K562 (cell line): ENCODE data around the gene MAN1A1. TPM values are rescaled to one million over a fixed set of nuclear protein-coding genes. Genes with fewer than 3 reads are reported as not detected.
A peak's percentile ranks its signal among the peaks of the same experiment; 100 is the strongest.

Source experiments
- ATF1 ChIP-seq, 2 experiments: fragments of 450-650 bp in 1 of 2; IDR thresholded peaks; 2 replicates each; pipeline ENCODE4 v1.6.1; 2016; ENCODE audit warnings: missing compliant biosample characterization in 1 of 2, missing genetic modification characterization in 1 of 2
- CBFA2T3 ChIP-seq: fragments of 450-650 bp; IDR thresholded peaks from 2 replicates; pipeline ENCODE4 v1.6.1; 2017
- ETV5 ChIP-seq: sonication (generic); formaldehyde crosslinking; IDR thresholded peaks from 2 replicates; pipeline ENCODE4 v1.4.0; 2020; ENCODE audit warnings: low read depth, mild to moderate bottlenecking, missing genetic modification reagents
- HNRNPLL ChIP-seq: fragments of 200-400 bp; formaldehyde crosslinking; IDR thresholded peaks from 2 replicates; pipeline ENCODE4 v1.6.1; 2017; ENCODE audit warnings: low read length, low read depth, mild to moderate bottlenecking; ENCODE audit not compliant: poor library complexity, severe bottlenecking
- LARP7 ChIP-seq: fragments of 450-650 bp; IDR thresholded peaks from 2 replicates; pipeline ENCODE4 v1.6.1; 2016
- POLR3G ChIP-seq: IDR thresholded peaks from 2 replicates; pipeline ENCODE4 v1.6.1; 2011; ENCODE audit not compliant: insufficient read length, insufficient replicate concordance; ENCODE audit errors: extremely low read depth
- PTTG1 ChIP-seq: fragments of 450-650 bp; IDR thresholded peaks from 2 replicates; pipeline ENCODE4 v1.6.1; 2016; ENCODE audit warnings: low read depth, mild to moderate bottlenecking, missing genetic modification characterization, missing compliant biosample characterization
- RUNX1 ChIP-seq: sonication (generic); IDR thresholded peaks from 2 replicates; pipeline ENCODE4 v1.6.1; 2016; ENCODE audit warnings: antibody characterized with exemption, low read depth
- SLC30A9 ChIP-seq: fragments of 250-450 bp; sonication (Bioruptor Pico); IDR thresholded peaks from 2 replicates; pipeline ENCODE4 v1.8.0; 2022; ENCODE audit warnings: mild to moderate bottlenecking, moderate library complexity
- TARDBP ChIP-seq: fragments of 450-650 bp; IDR thresholded peaks from 2 replicates; pipeline ENCODE4 v1.6.1; 2016
- ZNF644 ChIP-seq: fragments of 200-800 bp; sonication (Bioruptor generic); IDR thresholded peaks from 2 replicates; pipeline ENCODE4 v1.6.1; 2016; ENCODE audit warnings: low read depth, missing genetic modification characterization, missing compliant biosample characterization
- polyA plus RNA-seq, 8 experiments: library from polyadenylated mRNA; depleted of rRNA in 4 of 8; stranded (reverse) in 5 of 8; unstranded in 3 of 8; fragments of >200 nt; fragmentation: Nextera tagmentation in 2 of 8; fragmentation: Illumina TruSeq in 1 of 8; extraction: Ambion mirVana in 2 of 8; extraction: Trizol in 1 of 8; gene quantifications; 2 replicates each; pipeline versions ENCODE4 v1.2.1 to v1.2.3, GENCODE V29; 2011 to 2014; ENCODE audit warnings: inconsistent platforms in 1 of 8, missing spikeins in 1 of 8
- total RNA-seq, 7 experiments: library from RNA; depleted of rRNA in 6 of 7; stranded (reverse); fragments of >200 nt in 6 of 7; fragmentation: Illumina TruSeq in 2 of 7; extraction: Trizol in 2 of 7; gene quantifications; 2 replicates each; pipeline versions ENCODE4 v1.2.1 to v1.2.3, GENCODE V29; 2011 to 2021; ENCODE audit warnings: low replicate concordance in 1 of 7
- TF ChIP-seq, protein P1 (sequence below): fragments of 150-350 bp; conservative IDR thresholded peaks from 2 replicates; pipeline ENCODE4 v1.6.1; 2014; ENCODE audit warnings: low read length
- TF ChIP-seq, protein P2 (sequence below): fragments of 450-650 bp; IDR thresholded peaks from 2 replicates; pipeline ENCODE4 v1.6.1; 2014; ENCODE audit warnings: low read depth, mild to moderate bottlenecking, moderate library complexity, borderline replicate concordance
- TF ChIP-seq, protein P3 (sequence below): fragments of 250-450 bp; sonication (Bioruptor Pico); IDR thresholded peaks from 2 replicates; pipeline ENCODE4 v1.5.0; 2021; ENCODE audit warnings: mild to moderate bottlenecking, borderline replicate concordance
- TF ChIP-seq, protein P4 (sequence below): fragments of 450-650 bp; IDR thresholded peaks from 2 replicates; pipeline ENCODE4 v1.6.1; 2016; ENCODE audit warnings: borderline replicate concordance
- TF ChIP-seq, protein P5 (sequence below): sonication (generic); formaldehyde crosslinking; IDR thresholded peaks from 2 replicates; pipeline ENCODE4 v1.8.1; 2023; ENCODE audit warnings: mild to moderate bottlenecking, missing genetic modification reagents
- TF ChIP-seq, protein P6 (sequence below): IDR thresholded peaks from 2 replicates; pipeline ENCODE4 v1.6.1; 2014; ENCODE audit warnings: antibody characterized with exemption

Gene MAN1A1
- total and polyA plus RNA-seq, 9 of the 15 experiments (the other 6 are each of a cell fraction or from before 2014, with no cell fraction given) = 24.5 to 78.4 (median 59.7) TPM

DNA sequence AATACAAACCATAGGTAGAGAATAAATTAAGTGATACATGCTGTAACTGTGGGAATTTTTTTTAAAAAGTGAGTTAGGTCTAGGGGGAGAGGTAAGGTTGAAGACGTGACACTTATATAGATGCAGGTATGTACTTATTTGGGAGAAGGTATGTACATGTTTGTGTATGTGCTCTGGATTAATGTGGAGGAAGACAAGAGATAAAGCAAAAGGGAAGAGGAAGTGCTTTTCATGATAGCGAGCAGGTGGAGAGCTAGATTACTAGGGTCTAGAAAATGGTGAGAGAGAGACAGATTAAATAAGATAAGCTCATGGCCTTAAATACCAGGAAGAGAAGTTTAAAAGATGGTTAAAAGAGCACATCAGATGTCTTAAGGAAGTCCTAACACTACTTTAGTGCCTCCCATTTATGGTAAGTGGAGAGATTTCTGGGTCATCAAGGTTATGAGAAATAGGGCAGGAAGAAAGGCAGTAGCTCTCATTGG lies 92.5 kb downstream of the MAN1A1 start (continued):
- TF ChIP-seq, protein P1, sequence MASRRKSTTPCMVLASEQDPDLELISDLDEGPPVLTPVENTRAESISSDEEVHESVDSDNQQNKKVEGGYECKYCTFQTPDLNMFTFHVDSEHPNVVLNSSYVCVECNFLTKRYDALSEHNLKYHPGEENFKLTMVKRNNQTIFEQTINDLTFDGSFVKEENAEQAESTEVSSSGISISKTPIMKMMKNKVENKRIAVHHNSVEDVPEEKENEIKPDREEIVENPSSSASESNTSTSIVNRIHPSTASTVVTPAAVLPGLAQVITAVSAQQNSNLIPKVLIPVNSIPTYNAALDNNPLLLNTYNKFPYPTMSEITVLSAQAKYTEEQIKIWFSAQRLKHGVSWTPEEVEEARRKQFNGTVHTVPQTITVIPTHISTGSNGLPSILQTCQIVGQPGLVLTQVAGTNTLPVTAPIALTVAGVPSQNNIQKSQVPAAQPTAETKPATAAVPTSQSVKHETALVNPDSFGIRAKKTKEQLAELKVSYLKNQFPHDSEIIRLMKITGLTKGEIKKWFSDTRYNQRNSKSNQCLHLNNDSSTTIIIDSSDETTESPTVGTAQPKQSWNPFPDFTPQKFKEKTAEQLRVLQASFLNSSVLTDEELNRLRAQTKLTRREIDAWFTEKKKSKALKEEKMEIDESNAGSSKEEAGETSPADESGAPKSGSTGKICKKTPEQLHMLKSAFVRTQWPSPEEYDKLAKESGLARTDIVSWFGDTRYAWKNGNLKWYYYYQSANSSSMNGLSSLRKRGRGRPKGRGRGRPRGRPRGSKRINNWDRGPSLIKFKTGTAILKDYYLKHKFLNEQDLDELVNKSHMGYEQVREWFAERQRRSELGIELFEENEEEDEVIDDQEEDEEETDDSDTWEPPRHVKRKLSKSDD = no peak
- TF ChIP-seq TARDBP (no peak), ZNF644 (no peak), HNRNPLL (no peak), ETV5 (CRISPR knock-in tag) (peak; percentile 33; the same call in 1 of the 2 replicates), SLC30A9 (CRISPR knock-in tag) (no peak), CBFA2T3 (peak; percentile 95), ATF1 (CRISPR knock-in tag; IDR thresholded peaks at IDR 0.05) (no peak), ATF1 (tag; IDR thresholded peaks at IDR 0.05) (peak; percentile 37; the same call in 1 of the 2 replicates), LARP7 (no peak; the same call in 1 of the 2 replicates), POLR3G (no peak), RUNX1 (no peak), PTTG1 (no peak)
- TF ChIP-seq, protein P2, sequence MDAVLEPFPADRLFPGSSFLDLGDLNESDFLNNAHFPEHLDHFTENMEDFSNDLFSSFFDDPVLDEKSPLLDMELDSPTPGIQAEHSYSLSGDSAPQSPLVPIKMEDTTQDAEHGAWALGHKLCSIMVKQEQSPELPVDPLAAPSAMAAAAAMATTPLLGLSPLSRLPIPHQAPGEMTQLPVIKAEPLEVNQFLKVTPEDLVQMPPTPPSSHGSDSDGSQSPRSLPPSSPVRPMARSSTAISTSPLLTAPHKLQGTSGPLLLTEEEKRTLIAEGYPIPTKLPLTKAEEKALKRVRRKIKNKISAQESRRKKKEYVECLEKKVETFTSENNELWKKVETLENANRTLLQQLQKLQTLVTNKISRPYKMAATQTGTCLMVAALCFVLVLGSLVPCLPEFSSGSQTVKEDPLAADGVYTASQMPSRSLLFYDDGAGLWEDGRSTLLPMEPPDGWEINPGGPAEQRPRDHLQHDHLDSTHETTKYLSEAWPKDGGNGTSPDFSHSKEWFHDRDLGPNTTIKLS = no peak
- TF ChIP-seq, protein P3, sequence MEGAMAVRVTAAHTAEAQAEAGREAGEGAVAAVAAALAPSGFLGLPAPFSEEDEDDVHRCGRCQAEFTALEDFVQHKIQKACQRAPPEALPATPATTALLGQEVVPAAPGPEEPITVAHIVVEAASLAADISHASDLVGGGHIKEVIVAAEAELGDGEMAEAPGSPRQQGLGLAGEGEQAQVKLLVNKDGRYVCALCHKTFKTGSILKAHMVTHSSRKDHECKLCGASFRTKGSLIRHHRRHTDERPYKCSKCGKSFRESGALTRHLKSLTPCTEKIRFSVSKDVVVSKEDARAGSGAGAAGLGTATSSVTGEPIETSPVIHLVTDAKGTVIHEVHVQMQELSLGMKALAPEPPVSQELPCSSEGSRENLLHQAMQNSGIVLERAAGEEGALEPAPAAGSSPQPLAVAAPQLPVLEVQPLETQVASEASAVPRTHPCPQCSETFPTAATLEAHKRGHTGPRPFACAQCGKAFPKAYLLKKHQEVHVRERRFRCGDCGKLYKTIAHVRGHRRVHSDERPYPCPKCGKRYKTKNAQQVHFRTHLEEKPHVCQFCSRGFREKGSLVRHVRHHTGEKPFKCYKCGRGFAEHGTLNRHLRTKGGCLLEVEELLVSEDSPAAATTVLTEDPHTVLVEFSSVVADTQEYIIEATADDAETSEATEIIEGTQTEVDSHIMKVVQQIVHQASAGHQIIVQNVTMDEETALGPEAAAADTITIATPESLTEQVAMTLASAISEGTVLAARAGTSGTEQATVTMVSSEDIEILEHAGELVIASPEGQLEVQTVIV (CRISPR knock-in tag) = no peak
- TF ChIP-seq, protein P4, sequence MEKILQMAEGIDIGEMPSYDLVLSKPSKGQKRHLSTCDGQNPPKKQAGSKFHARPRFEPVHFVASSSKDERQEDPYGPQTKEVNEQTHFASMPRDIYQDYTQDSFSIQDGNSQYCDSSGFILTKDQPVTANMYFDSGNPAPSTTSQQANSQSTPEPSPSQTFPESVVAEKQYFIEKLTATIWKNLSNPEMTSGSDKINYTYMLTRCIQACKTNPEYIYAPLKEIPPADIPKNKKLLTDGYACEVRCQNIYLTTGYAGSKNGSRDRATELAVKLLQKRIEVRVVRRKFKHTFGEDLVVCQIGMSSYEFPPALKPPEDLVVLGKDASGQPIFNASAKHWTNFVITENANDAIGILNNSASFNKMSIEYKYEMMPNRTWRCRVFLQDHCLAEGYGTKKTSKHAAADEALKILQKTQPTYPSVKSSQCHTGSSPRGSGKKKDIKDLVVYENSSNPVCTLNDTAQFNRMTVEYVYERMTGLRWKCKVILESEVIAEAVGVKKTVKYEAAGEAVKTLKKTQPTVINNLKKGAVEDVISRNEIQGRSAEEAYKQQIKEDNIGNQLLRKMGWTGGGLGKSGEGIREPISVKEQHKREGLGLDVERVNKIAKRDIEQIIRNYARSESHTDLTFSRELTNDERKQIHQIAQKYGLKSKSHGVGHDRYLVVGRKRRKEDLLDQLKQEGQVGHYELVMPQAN = peak; percentile 47; the same call in 1 of the 2 replicates
- TF ChIP-seq, protein P5, sequence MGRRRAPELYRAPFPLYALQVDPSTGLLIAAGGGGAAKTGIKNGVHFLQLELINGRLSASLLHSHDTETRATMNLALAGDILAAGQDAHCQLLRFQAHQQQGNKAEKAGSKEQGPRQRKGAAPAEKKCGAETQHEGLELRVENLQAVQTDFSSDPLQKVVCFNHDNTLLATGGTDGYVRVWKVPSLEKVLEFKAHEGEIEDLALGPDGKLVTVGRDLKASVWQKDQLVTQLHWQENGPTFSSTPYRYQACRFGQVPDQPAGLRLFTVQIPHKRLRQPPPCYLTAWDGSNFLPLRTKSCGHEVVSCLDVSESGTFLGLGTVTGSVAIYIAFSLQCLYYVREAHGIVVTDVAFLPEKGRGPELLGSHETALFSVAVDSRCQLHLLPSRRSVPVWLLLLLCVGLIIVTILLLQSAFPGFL = 0 out of 2 replicates have a peak, but pooled peaks have one; percentile 23
- TF ChIP-seq, protein P6, sequence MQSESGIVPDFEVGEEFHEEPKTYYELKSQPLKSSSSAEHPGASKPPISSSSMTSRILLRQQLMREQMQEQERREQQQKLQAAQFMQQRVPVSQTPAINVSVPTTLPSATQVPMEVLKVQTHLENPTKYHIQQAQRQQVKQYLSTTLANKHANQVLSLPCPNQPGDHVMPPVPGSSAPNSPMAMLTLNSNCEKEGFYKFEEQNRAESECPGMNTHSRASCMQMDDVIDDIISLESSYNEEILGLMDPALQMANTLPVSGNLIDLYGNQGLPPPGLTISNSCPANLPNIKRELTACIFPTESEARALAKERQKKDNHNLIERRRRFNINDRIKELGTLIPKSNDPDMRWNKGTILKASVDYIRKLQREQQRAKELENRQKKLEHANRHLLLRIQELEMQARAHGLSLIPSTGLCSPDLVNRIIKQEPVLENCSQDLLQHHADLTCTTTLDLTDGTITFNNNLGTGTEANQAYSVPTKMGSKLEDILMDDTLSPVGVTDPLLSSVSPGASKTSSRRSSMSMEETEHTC = no peak
